NCI-H128 (cell line): Measurements from ENCODE around the gene EEFSEC.

ENCODE experiments used
- DNase-seq: peaks from one replicate; lab custom pipeline; 2025; ENCODE audit not compliant: unreplicated experiment; lab: John Stamatoyannopoulos, UW

EEFSEC gene

GRCh38 chr3:128347282-128347681 is 194.0 kb downstream of the EEFSEC start:
- DNase-seq: no peak

- no peak for DNase-seq
These were observed 194.8 kb downstream of the EEFSEC start for GRCh38 chr3:128348075-128348474.

- DNase-seq: no peak
These were observed 195.7 kb downstream of the EEFSEC start for GRCh38 chr3:128348805-128349531.

- no peak for DNase-seq
These were observed 196.8 kb downstream of the EEFSEC start for GRCh38 chr3:128349963-128350599.

GRCh38 chr3:128351546-128351945 is 198.3 kb downstream of the EEFSEC start:
- no peak for DNase-seq

GRCh38 chr3:128352326-128352725 is 199.0 kb downstream of the EEFSEC start:
- DNase-seq: no peak

GRCh38 chr3:128353361-128353965 is 200.2 kb downstream of the EEFSEC start:
- no peak for DNase-seq

GRCh38 chr3:128353991-128354687 is 200.9 kb downstream of the EEFSEC start:
- no peak for DNase-seq

GRCh38 chr3:128354788-128355542 is 201.7 kb downstream of the EEFSEC start:
- DNase-seq: no peak

- no peak for DNase-seq
These were observed 202.2 kb downstream of the EEFSEC start for GRCh38 chr3:128355543-128355919.

- DNase-seq: no peak
These were observed 203.5 kb downstream of the EEFSEC start for GRCh38 chr3:128356822-128357221.

GRCh38 chr3:128357538-128357937 is 204.3 kb downstream of the EEFSEC start:
- DNase-seq: no peak

- no peak for DNase-seq
These were observed 205.0 kb downstream of the EEFSEC start for GRCh38 chr3:128358156-128358895.

- no peak for DNase-seq
These were observed 205.9 kb downstream of the EEFSEC start for GRCh38 chr3:128359060-128359664.

- DNase-seq: no peak
These were observed 206.8 kb downstream of the EEFSEC start for GRCh38 chr3:128359846-128360642.

GRCh38 chr3:128360705-128361271 is 207.5 kb downstream of the EEFSEC start:
- DNase-seq: no peak

- DNase-seq: no peak
These were observed 209.0 kb downstream of the EEFSEC start for GRCh38 chr3:128362026-128362965.

GRCh38 chr3:128364291-128364690 is 211.0 kb downstream of the EEFSEC start:
- DNase-seq: no peak
